Pancreas (tissue), 10 donors: ENCODE measurements around the gene MEF2D. TPM values are rescaled to one million over a fixed set of nuclear protein-coding genes. Genes with fewer than 3 reads are reported as not detected.
A peak's percentile ranks its signal among the peaks of the same experiment; 100 is the strongest.

Experiments used
- ATAC-seq, 4 donors: fragments of 200-7000 bp; cut with Tn5 transposase; one replicate each; pipeline versions ENCODE4 v1.8.0 to v1.9.1; 2020; ENCODE audit warnings: mild to moderate bottlenecking in 4 of 4, moderate library complexity in 4 of 4
- DNase-seq, 6 donors: peaks; one replicate each; pipeline ENCODE4 v3.0.0-alpha.2; 2020
- FAIRE-seq: peaks from 2 replicates; lab custom pipeline; 2012; peaks lifted over from hg19 to GRCh38; lab: Jason Lieb, UNC
- H3K27ac ChIP-seq, 4 donors: fragments of 200-600 bp; sonication (generic); 1 replicate in 3 of 4; 2 replicates in 1 of 4; pipeline versions ENCODE4 v1.5.0 to v1.8.0; 2020
- H3K27me3 ChIP-seq, 4 donors: fragments of 200-600 bp; one replicate each; pipeline ENCODE4 v1.8.0; 2021
- H3K36me3 ChIP-seq, 3 donors: fragments of 200-600 bp; sonication (generic) in 1 of 3; one replicate each; pipeline versions ENCODE4 v1.5.0 to v1.8.0; 2020 to 2021
- H3K4me1 ChIP-seq, 3 donors: fragments of 200-600 bp; one replicate each; pipeline ENCODE4 v1.8.0; 2021
- H3K4me3 ChIP-seq, 4 donors: fragments of 200-600 bp; sonication (generic) in 2 of 4; one replicate each; pipeline versions ENCODE4 v1.5.0 to v1.8.0; 2020 to 2021
- H3K9me3 ChIP-seq, 4 donors: fragments of 200-600 bp; one replicate each; pipeline ENCODE4 v1.8.0; 2021
- CTCF ChIP-seq, 4 donors: fragments of 200-600 bp; sonication (generic) in 3 of 4; IDR thresholded peaks; one replicate each; pipeline versions ENCODE4 v1.5.0 to v1.8.0; 2021; ENCODE audit warnings: antibody characterized with exemption in 4 of 4
- WGBS, 2 donors: extraction: QIAGEN DNeasy Blood & Tissue Kit; methylation state at CpG; one replicate each; pipeline ENCODE4 v1.1.7; 2013; 5-methylcytosine and 5-hydroxymethylcytosine counted together
- intact Hi-C, 3 donors: fragments of 100-400 bp; cut with DNase I; formaldehyde crosslinking; loops; one replicate each; pipeline versions ENCODE4 v1.11.1 to v1.14.2; 2022
- polyA plus RNA-seq, 2 donors: library from polyadenylated mRNA; stranded (reverse); fragments of 200-250 nt; gene quantifications; one replicate each; pipeline ENCODE4 v1.2.3, GENCODE V29; 2013
- total RNA-seq, 6 donors: library from RNA; stranded (reverse); fragmentation: NEBNext Ultra II Directional in 4 of 6; extraction: Animal tissue kit (Norgen Biotek cat#: 25700) in 4 of 6; gene quantifications; one replicate each; pipeline versions ENCODE4 v1.2.1 to v1.2.4, GENCODE V29; 2021 to 2023
- donor health status: healthy with polysubstance abuse.
- donor health status: DM: no; HTN: no; CAD: no; lungs with moderate emphysema.
- donor health status: DM: no; HTN: no; CAD: no.
- donor health status: control.
- donor health status: control.
- donor health status: Bipolar disorder and iron deficiency.
- donor health status: DM: yes; HTN: yes; CAD: no.
- donor health status: DM: no; HTN: no; CAD: no.
- donor health status: DM: no; HTN: no; CAD: no.
- donor health status: DM: yes; HTN: yes; CAD: no.

The MEF2D gene
- total and polyA plus RNA-seq, 8 donors, result 15.7 to 31.8 (median 23.6) TPM

GRCh38 chr1:156534424-156535060, 34.0 kb upstream of the MEF2D start:
- no peak for DNase-seq
- no peak for TF ChIP-seq CTCF (IDR thresholded peaks at IDR 0.05)
- ATAC-seq, result no peak
- Histone ChIP-seq H3K27ac (no peak overlapping the region), H3K4me3 (no peak overlapping the region), H3K4me1 (no peaks in the 10 kb centered on the region), H3K36me3 (no peaks in the 10 kb centered on the region), H3K27me3 (no peaks in the 10 kb centered on the region), H3K9me3 (no peaks in the 10 kb centered on the region)
- intact Hi-C loops, result no loop called here
- no peak for FAIRE-seq
- WGBS, 2 donors, result 92 to 95% methylated on average over 12 of the region's 12 CpGs

- Histone ChIP-seq H3K9me3 (no peaks in the 10 kb centered on the region), H3K27ac (no peak overlapping the region), H3K36me3 (no peaks in the 10 kb centered on the region), H3K4me3 (no peak overlapping the region), H3K4me1 (no peaks in the 10 kb centered on the region), H3K27me3 (no peaks in the 10 kb centered on the region)
- ATAC-seq, result no peak
- 84 to 90% methylated on average over 11 of the region's 11 CpGs for WGBS, 2 donors
- no peak for DNase-seq
- no peak for FAIRE-seq
- intact Hi-C loops, result no loop called here
- TF ChIP-seq CTCF (IDR thresholded peaks at IDR 0.05), result no peak
These were observed 33.1 kb upstream of the MEF2D start for GRCh38 chr1:156533568-156534220.

GRCh38 chr1:156532374-156532773, 31.8 kb upstream of the MEF2D start:
- TF ChIP-seq CTCF (IDR thresholded peaks at IDR 0.05), result no peak
- DNase-seq, result no peak
- Histone ChIP-seq H3K4me3 (no peak overlapping the region), H3K27me3 (no peaks in the 10 kb centered on the region), H3K4me1 (no peaks in the 10 kb centered on the region), H3K9me3 (no peaks in the 10 kb centered on the region), H3K27ac (no peak overlapping the region), H3K36me3 (no peaks in the 10 kb centered on the region)
- intact Hi-C loops, result no loop called here
- no peak for FAIRE-seq
- WGBS, 2 donors, result 84% methylated on average over 4 of the region's 4 CpGs
- ATAC-seq, result no peak

GRCh38 chr1:156530006-156530405, 29.4 kb upstream of the MEF2D start:
- DNase-seq (peak in 1 of 6 donors; percentile 44), ATAC-seq (no peak), FAIRE-seq (no peak)
- no peaks in the 10 kb centered on the region for H3K9me3 ChIP-seq
- H3K27ac ChIP-seq, result no peak overlapping the region
- no peaks in the 10 kb centered on the region for H3K27me3 ChIP-seq
- H3K36me3 ChIP-seq, result no peaks in the 10 kb centered on the region
- TF ChIP-seq CTCF (IDR thresholded peaks at IDR 0.05), result no peak
- intact Hi-C loops, result no loop called here
- WGBS, 2 donors, result 94 to 97% methylated on average over 18 of the region's 18 CpGs
- H3K4me1 ChIP-seq, result no peaks in the 10 kb centered on the region
- no peak overlapping the region for H3K4me3 ChIP-seq

GRCh38 chr1:156528875-156529425, 28.4 kb upstream of the MEF2D start:
- H3K4me1 ChIP-seq, result no peaks in the 10 kb centered on the region
- no peaks in the 10 kb centered on the region for H3K36me3 ChIP-seq
- intact Hi-C loops, result no loop called here
- no peak overlapping the region for H3K4me3 ChIP-seq
- no peak for TF ChIP-seq CTCF (IDR thresholded peaks at IDR 0.05)
- no peak for FAIRE-seq
- ATAC-seq, result no peak
- WGBS, 2 donors, result 84 to 90% methylated on average over 8 of the region's 8 CpGs
- H3K27me3 ChIP-seq, result no peaks in the 10 kb centered on the region
- no peaks in the 10 kb centered on the region for H3K9me3 ChIP-seq
- no peak overlapping the region for H3K27ac ChIP-seq
- DNase-seq, result peak in 1 of 6 donors; percentile 28
